Karpas-422 (cell line): Measurements from ENCODE around the gene DUSP14. TPM values are rescaled to one million over a fixed set of nuclear protein-coding genes. Genes with fewer than 3 reads are reported as not detected.

ENCODE experiments used
- DNase-seq: peaks from one replicate; pipeline ENCODE4 v3.0.0-alpha.2; 2015
- H2AFZ ChIP-seq: fragments of 200-600 bp; sonication (generic); 2 replicates; pipeline ENCODE4 v1.6.1; 2014; ENCODE audit warnings: antibody characterized with exemption, low read length, mixed read lengths
- H3K27ac ChIP-seq: fragments of 200-600 bp; sonication (generic); 2 replicates; pipeline ENCODE4 v1.5.1; 2014; ENCODE audit warnings: mild to moderate bottlenecking, low read length, moderate library complexity
- H3K27me3 ChIP-seq: fragments of 200-600 bp; sonication (generic); 2 replicates; pipeline ENCODE4 v1.6.1; 2014; ENCODE audit warnings: low read length, mixed read lengths
- H3K36me3 ChIP-seq: fragments of 200-600 bp; sonication (generic); 2 replicates; pipeline ENCODE4 v1.6.1; 2014; ENCODE audit warnings: low read length, mixed read lengths; ENCODE audit not compliant: insufficient read depth
- H3K4me1 ChIP-seq: fragments of 200-600 bp; sonication (generic); 2 replicates; pipeline ENCODE4 v1.6.1; 2014; ENCODE audit warnings: mild to moderate bottlenecking, low read length, mixed read lengths
- H3K4me2 ChIP-seq: fragments of 200-600 bp; sonication (generic); 2 replicates; pipeline ENCODE4 v1.6.1; 2014; ENCODE audit warnings: low read length, low read depth, mild to moderate bottlenecking; ENCODE audit not compliant: poor library complexity, severe bottlenecking
- H3K4me3 ChIP-seq: fragments of 200-600 bp; sonication (generic); 2 replicates; pipeline ENCODE4 v1.5.1; 2014; ENCODE audit warnings: mild to moderate bottlenecking, antibody characterized with exemption, low read length, mixed read lengths
- H3K79me2 ChIP-seq: fragments of 200-600 bp; sonication (generic); 2 replicates; pipeline ENCODE4 v1.6.1; 2014; ENCODE audit warnings: mild to moderate bottlenecking, low read length, mixed read lengths
- H3K9ac ChIP-seq: fragments of 200-600 bp; sonication (generic); 2 replicates; pipeline ENCODE4 v1.6.0; 2014; ENCODE audit warnings: low read length
- H3K9me2 ChIP-seq: fragments of 200-600 bp; sonication (generic), shearing (Covaris generic); replicated peaks from 2 replicates; pipeline ENCODE4 v1.6.0; 2014; ENCODE audit warnings: mild to moderate bottlenecking, low read length, moderate library complexity; ENCODE audit not compliant: insufficient read depth
- H3K9me3 ChIP-seq: fragments of 300-700, 200-600 bp; sonication (generic); 2 replicates; pipeline ENCODE4 v1.6.1; 2014; ENCODE audit warnings: low read length, mixed read lengths
- H4K20me1 ChIP-seq: fragments of 200-600 bp; sonication (generic); 2 replicates; pipeline ENCODE4 v1.6.1; 2014; ENCODE audit warnings: mild to moderate bottlenecking, antibody characterized with exemption, low read length, low read depth; ENCODE audit not compliant: insufficient read depth
- total RNA-seq: library from RNA; depleted of rRNA; stranded (reverse); fragments of >200 nt; shearing (Covaris generic); gene quantifications from 2 replicates; pipeline ENCODE4 v1.2.3, GENCODE V29; 2014; ENCODE audit warnings: low replicate concordance

The DUSP14 gene
- total RNA-seq, 1 experiment from 2014 or later: 12.2 TPM

- Histone ChIP-seq H4K20me1 (no peaks in the 10 kb centered on the region), H3K27ac (no peak overlapping the region), H3K36me3 (peaks cover 24% of the 10 kb centered on the region), H3K27me3 (no peaks in the 10 kb centered on the region), H3K4me3 (no peak overlapping the region), H3K9me3 (no peaks in the 10 kb centered on the region), H3K9me2 (no peaks in the 10 kb centered on the region), H3K79me2 (peaks cover 63% of the 10 kb centered on the region), H2AFZ (no peak overlapping the region), H3K4me2 (no peak overlapping the region), H3K9ac (no peak overlapping the region), H3K4me1 (0 out of 2 replicates have a peak, but pooled peaks cover 4% of the 10 kb centered on the region)
- no peak for DNase-seq
Measured at GRCh38 chr17:37545486-37545885, 55.8 kb downstream of the DUSP14 start.

DNA sequence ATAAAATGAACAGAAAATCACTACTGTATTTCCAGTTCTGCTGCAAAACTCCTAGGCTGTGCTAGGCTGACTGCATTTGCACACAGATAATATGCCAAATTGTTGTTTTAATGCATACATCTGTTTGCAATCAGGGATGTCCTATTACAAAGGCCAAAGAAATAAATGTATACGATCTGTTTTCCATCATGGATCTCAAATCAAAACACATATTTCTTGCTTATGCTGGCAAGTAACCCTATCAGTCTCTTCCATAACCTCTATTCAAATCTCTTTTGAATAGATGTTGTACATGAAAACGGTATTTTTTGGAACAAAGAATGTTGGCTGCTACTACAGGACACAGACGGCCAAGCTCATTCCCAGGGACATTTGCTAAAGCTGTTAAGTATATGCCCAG is 56.6 kb downstream of the DUSP14 start:
- Histone ChIP-seq H3K27ac (no peak overlapping the region), H3K4me2 (no peak overlapping the region), H3K9me2 (no peaks in the 10 kb centered on the region), H3K4me3 (no peak overlapping the region), H3K9ac (no peak overlapping the region), H3K4me1 (0 out of 2 replicates have a peak, but pooled peaks cover 4% of the 10 kb centered on the region), H4K20me1 (no peaks in the 10 kb centered on the region), H3K9me3 (no peaks in the 10 kb centered on the region), H3K27me3 (no peaks in the 10 kb centered on the region), H3K36me3 (peaks cover 25% of the 10 kb centered on the region), H2AFZ (no peak overlapping the region), H3K79me2 (peaks cover 72% of the 10 kb centered on the region)
- no peak for DNase-seq

DNA sequence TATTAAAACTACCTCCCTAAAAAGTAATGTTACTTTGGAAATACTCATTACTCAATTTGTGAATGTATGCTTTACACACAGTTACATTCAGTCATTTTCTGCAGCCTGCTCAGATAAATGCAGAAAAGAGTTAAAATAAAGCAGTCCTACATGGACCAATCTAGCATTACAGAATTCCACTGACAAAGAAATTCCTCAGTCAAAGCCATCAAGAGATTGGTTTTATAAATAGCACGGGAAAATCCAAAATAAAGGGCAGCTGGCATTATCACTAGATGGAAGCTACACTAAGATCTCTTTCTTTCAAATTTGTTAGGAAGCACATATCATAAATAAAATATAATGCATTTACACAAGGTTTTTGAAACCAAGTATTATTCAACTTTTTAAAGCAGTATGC is 58.3 kb downstream of the DUSP14 start:
- Histone ChIP-seq H3K9ac (no peak overlapping the region), H4K20me1 (no peaks in the 10 kb centered on the region), H3K27me3 (no peaks in the 10 kb centered on the region), H3K9me2 (no peaks in the 10 kb centered on the region), H3K36me3 (peaks cover 13% of the 10 kb centered on the region; the same call in 1 of the 2 replicates), H3K79me2 (peaks cover 86% of the 10 kb centered on the region), H3K4me3 (no peak overlapping the region), H2AFZ (no peak overlapping the region), H3K27ac (no peak overlapping the region), H3K4me2 (no peak overlapping the region), H3K4me1 (peaks cover 9% of the 10 kb centered on the region), H3K9me3 (no peaks in the 10 kb centered on the region)
- no peak for DNase-seq

DNA sequence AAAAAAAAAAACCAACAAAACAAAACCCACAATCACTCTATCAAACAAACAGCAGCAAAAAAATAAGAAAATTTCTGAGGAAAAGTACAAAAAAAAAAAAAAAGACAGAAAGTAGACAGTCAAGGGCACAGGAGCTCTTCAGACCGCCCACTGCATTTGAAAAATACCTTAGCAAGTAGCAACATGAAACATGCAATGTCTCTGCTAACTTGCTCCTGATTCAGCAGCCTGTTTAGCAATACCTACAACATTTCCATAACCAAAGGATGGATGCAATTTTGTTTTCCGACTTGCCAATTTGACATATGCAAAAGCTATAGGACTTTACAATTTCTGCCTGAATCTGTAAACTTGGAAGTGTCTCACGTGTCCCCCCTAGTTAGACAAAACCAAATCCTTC is 62.1 kb downstream of the DUSP14 start:
- Histone ChIP-seq H3K36me3 (peaks cover 24% of the 10 kb centered on the region), H3K4me1 (peaks cover 16% of the 10 kb centered on the region), H3K4me3 (no peak overlapping the region), H3K27me3 (no peaks in the 10 kb centered on the region), H3K79me2 (peaks cover 73% of the 10 kb centered on the region), H2AFZ (no peak overlapping the region), H3K9ac (no peak overlapping the region), H3K9me3 (no peaks in the 10 kb centered on the region), H4K20me1 (no peaks in the 10 kb centered on the region), H3K4me2 (no peak overlapping the region), H3K9me2 (no peaks in the 10 kb centered on the region), H3K27ac (no peak overlapping the region)
- no peak for DNase-seq

GRCh38 chr17:37553401-37553966 is 63.8 kb downstream of the DUSP14 start:
- Histone ChIP-seq H3K4me1 (peaks cover 12% of the 10 kb centered on the region), H3K36me3 (peaks cover 39% of the 10 kb centered on the region)

GRCh38 chr17:37555386-37555785 is 65.7 kb downstream of the DUSP14 start:
- H3K36me3 ChIP-seq: peaks cover 50% of the 10 kb centered on the region
- H3K9me3 ChIP-seq: no peaks in the 10 kb centered on the region
- peaks cover 12% of the 10 kb centered on the region for H3K4me1 ChIP-seq
- no peaks in the 10 kb centered on the region for H4K20me1 ChIP-seq
- H3K27ac ChIP-seq: no peak overlapping the region
- no peaks in the 10 kb centered on the region for H3K27me3 ChIP-seq
- H3K9ac ChIP-seq: no peak overlapping the region
- H3K79me2 ChIP-seq: peaks cover 45% of the 10 kb centered on the region
- DNase-seq: no peak
- H3K4me3 ChIP-seq: no peak overlapping the region
- no peak overlapping the region for H2AFZ ChIP-seq
- H3K9me2 ChIP-seq: no peaks in the 10 kb centered on the region
- no peak overlapping the region for H3K4me2 ChIP-seq

More at GRCh38 chr17:37553401-37553966, 63.8 kb downstream of the DUSP14 start:
- no peaks in the 10 kb centered on the region for H3K9me3 ChIP-seq
- H3K27me3 ChIP-seq: no peaks in the 10 kb centered on the region
- H2AFZ ChIP-seq: no peak overlapping the region
- H3K4me3 ChIP-seq: no peak overlapping the region
- no peak for DNase-seq
- no peak overlapping the region for H3K27ac ChIP-seq
- H3K9ac ChIP-seq: no peak overlapping the region
- no peak overlapping the region for H3K4me2 ChIP-seq
- no peaks in the 10 kb centered on the region for H4K20me1 ChIP-seq
- no peaks in the 10 kb centered on the region for H3K9me2 ChIP-seq
- peaks cover 61% of the 10 kb centered on the region for H3K79me2 ChIP-seq

DNA sequence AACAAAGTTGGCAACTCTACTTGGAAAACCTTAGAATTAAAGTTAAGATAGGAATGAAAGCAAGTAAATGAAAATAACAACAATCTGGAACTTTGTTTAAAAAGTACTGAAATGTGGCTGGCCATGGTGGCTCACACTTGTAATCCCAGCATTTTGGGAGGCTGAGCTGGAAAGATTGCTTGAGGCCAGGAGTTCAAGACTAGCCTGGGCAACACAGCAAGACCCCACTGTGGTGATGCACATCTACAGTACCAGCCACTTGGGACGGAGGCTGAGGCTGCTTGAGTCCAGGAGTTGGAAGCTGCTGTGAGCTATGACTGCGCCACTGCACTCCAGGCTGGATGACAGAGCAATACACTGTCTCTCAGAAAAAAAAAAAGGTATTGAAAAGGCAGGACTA is 67.8 kb downstream of the DUSP14 start:
- H3K4me2 ChIP-seq: no peak overlapping the region
- no peak overlapping the region for H2AFZ ChIP-seq

DNA sequence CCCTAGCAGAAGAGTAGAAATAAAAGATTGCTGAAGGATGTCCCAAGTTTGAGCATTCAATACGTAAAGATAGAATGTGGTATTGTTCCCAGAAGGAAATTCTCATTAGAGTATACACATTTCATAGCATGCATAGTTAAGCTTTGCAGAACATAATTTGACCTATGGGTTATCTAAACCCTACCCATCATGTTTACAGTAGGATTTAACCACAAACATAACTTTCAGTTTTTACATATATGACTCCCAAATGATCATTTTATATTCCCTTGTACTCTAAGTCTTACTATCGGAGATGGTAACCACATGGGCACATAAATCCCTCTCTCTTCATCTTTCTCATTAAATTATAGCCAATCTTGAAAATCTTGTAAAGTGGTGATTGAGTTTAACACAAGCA is 68.6 kb downstream of the DUSP14 start:
- no peak for DNase-seq
- Histone ChIP-seq H3K4me2 (no peak overlapping the region), H3K9me3 (no peaks in the 10 kb centered on the region), H3K79me2 (peaks cover 19% of the 10 kb centered on the region; the same call in 1 of the 2 replicates), H3K9me2 (no peaks in the 10 kb centered on the region), H3K4me3 (no peak overlapping the region), H3K9ac (no peak overlapping the region), H3K27me3 (no peaks in the 10 kb centered on the region), H4K20me1 (no peaks in the 10 kb centered on the region), H2AFZ (no peak overlapping the region), H3K4me1 (peaks cover 4% of the 10 kb centered on the region), H3K27ac (no peak overlapping the region), H3K36me3 (peaks cover 54% of the 10 kb centered on the region)

More for the DNA sequence above, 67.8 kb downstream of the DUSP14 start:
- peaks cover 28% of the 10 kb centered on the region for H3K79me2 ChIP-seq
- no peak overlapping the region for H3K27ac ChIP-seq
- no peaks in the 10 kb centered on the region for H3K9me2 ChIP-seq
- no peak overlapping the region for H3K4me3 ChIP-seq
- no peak overlapping the region for H3K9ac ChIP-seq
- peaks cover 10% of the 10 kb centered on the region for H3K4me1 ChIP-seq
- H3K9me3 ChIP-seq: no peaks in the 10 kb centered on the region
- peaks cover 57% of the 10 kb centered on the region for H3K36me3 ChIP-seq
- DNase-seq: no peak
- H3K27me3 ChIP-seq: no peaks in the 10 kb centered on the region
- H4K20me1 ChIP-seq: no peaks in the 10 kb centered on the region
